Smooth muscle cell (in vitro differentiated cells): Measurements from ENCODE around the gene P2RX1. TPM values are rescaled to one million over a fixed set of nuclear protein-coding genes. Genes with fewer than 3 reads are reported as not detected.

Experiments
- DNase-seq: peaks from one replicate; lab custom pipeline; 2025; ENCODE audit not compliant: unreplicated experiment; lab: John Stamatoyannopoulos, UW
- H2AFZ ChIP-seq: fragments of 200-600 bp; sonication (generic); 2 replicates; pipeline ENCODE4 v1.6.0; 2016; ENCODE audit warnings: antibody characterized with exemption, low read depth, mild to moderate bottlenecking
- H3F3A ChIP-seq: fragments of 200-600 bp; sonication (generic); 2 replicates; pipeline ENCODE4 v1.6.0; 2017; ENCODE audit warnings: antibody characterized with exemption, low read depth
- H3K27ac ChIP-seq: fragments of 200-600 bp; sonication (generic); 2 replicates; pipeline ENCODE4 v1.5.1; 2016; ENCODE audit warnings: low read depth, mild to moderate bottlenecking
- H3K27me3 ChIP-seq: fragments of 200-600 bp; sonication (generic); 2 replicates; pipeline ENCODE4 v1.6.1; 2016; ENCODE audit warnings: low read depth, mild to moderate bottlenecking
- H3K36me3 ChIP-seq: fragments of 200-600 bp; sonication (generic); 2 replicates; pipeline ENCODE4 v1.5.1; 2016; ENCODE audit warnings: low read depth
- H3K4me1 ChIP-seq: fragments of 200-600 bp; sonication (generic); 2 replicates; pipeline ENCODE4 v1.5.1; 2016; ENCODE audit warnings: low read depth
- H3K4me2 ChIP-seq: fragments of 200-600 bp; sonication (generic); 2 replicates; pipeline ENCODE4 v1.6.0; 2016; ENCODE audit warnings: mild to moderate bottlenecking
- H3K4me3 ChIP-seq: fragments of 200-600 bp; sonication (generic); 2 replicates; pipeline ENCODE4 v1.5.1; 2016; ENCODE audit warnings: mild to moderate bottlenecking
- H3K79me2 ChIP-seq: fragments of 200-600 bp; sonication (generic); 2 replicates; pipeline ENCODE4 v1.6.0; 2016; ENCODE audit warnings: low read depth, mild to moderate bottlenecking
- H3K9ac ChIP-seq: fragments of 200-600 bp; sonication (generic); 2 replicates; pipeline ENCODE4 v1.6.0; 2016; ENCODE audit warnings: low read depth
- H3K9me3 ChIP-seq: fragments of 200-600 bp; sonication (generic); replicated peaks from 2 replicates; pipeline ENCODE4 v1.5.1; 2016; ENCODE audit warnings: low read depth
- H4K20me1 ChIP-seq: fragments of 200-600 bp; sonication (generic); 2 replicates; pipeline ENCODE4 v1.6.0; 2016; ENCODE audit warnings: low read depth
- CTCF ChIP-seq: fragments of 200-600 bp; sonication (generic); IDR thresholded peaks from 2 replicates; pipeline ENCODE4 v1.5.1; 2017; ENCODE audit warnings: borderline replicate concordance, mild to moderate bottlenecking, antibody characterized with exemption; ENCODE audit not compliant: insufficient read depth, poor library complexity, severe bottlenecking
- WGBS: methylation state at CpG from one replicate; pipeline ENCODE4 v1.1.7; 2016; ENCODE audit warnings: low lambda C conversion rate; 5-methylcytosine and 5-hydroxymethylcytosine counted together
- polyA plus RNA-seq: library from polyadenylated mRNA; unstranded; fragments of >200 nt; fragmentation: Nextera tagmentation; extraction: Ambion mirVana; gene quantifications from 2 replicates; pipeline ENCODE4 v1.2.1, GENCODE V29; 2016
- total RNA-seq: library from RNA; depleted of rRNA; stranded (reverse); fragments of >200 nt; gene quantifications from 2 replicates; pipeline ENCODE4 v1.2.3, GENCODE V29; 2014

P2RX1 gene
- total and polyA plus RNA-seq, 2 experiments from 2014 or later = 1.3 to 3.2 TPM

GRCh38 chr17:3961564-3962047 is 45.3 kb upstream of the P2RX1 start:
- Histone ChIP-seq H3K4me1 (peaks cover 10% of the 10 kb centered on the region), H3K79me2 (no peaks in the 10 kb centered on the region), H3K9ac (no peak overlapping the region), H4K20me1 (no peaks in the 10 kb centered on the region), H3K4me3 (no peak overlapping the region), H3F3A (no peaks in the 10 kb centered on the region), H2AFZ (no peak overlapping the region), H3K4me2 (no peak overlapping the region), H3K27me3 (peaks cover 41% of the 10 kb centered on the region), H3K27ac (no peak overlapping the region), H3K36me3 (no peaks in the 10 kb centered on the region), H3K9me3 (no peaks in the 10 kb centered on the region)
- no peak for TF ChIP-seq CTCF
- no peak for DNase-seq
- WGBS = 77% methylated on average over 5 of the region's 5 CpGs

- DNase-seq = no peak
- no peaks in the 10 kb centered on the region for H3K36me3 ChIP-seq
- H3K9me3 ChIP-seq = no peaks in the 10 kb centered on the region
- H2AFZ ChIP-seq = no peak overlapping the region
- H4K20me1 ChIP-seq = no peaks in the 10 kb centered on the region
- no peak overlapping the region for H3K4me2 ChIP-seq
- TF ChIP-seq CTCF = no peak
- H3K9ac ChIP-seq = no peak overlapping the region
- H3K27me3 ChIP-seq = peaks cover 41% of the 10 kb centered on the region
- no peak overlapping the region for H3K27ac ChIP-seq
- no peaks in the 10 kb centered on the region for H3F3A ChIP-seq
- peaks cover 10% of the 10 kb centered on the region for H3K4me1 ChIP-seq
- WGBS = 86% methylated on average over 14 of the region's 14 CpGs
- H3K4me3 ChIP-seq = no peak overlapping the region
- no peaks in the 10 kb centered on the region for H3K79me2 ChIP-seq
Measured at GRCh38 chr17:3960764-3961163, 44.5 kb upstream of the P2RX1 start.

- H3K36me3 ChIP-seq = no peaks in the 10 kb centered on the region
- peaks cover 4% of the 10 kb centered on the region for H3K4me1 ChIP-seq
- H3K9me3 ChIP-seq = no peaks in the 10 kb centered on the region
- no peak overlapping the region for H2AFZ ChIP-seq
- 94% methylated on average over 14 of the region's 14 CpGs for WGBS
- no peak overlapping the region for H3K4me2 ChIP-seq
- no peak for DNase-seq
- no peaks in the 10 kb centered on the region for H3K79me2 ChIP-seq
- H3F3A ChIP-seq = no peaks in the 10 kb centered on the region
- H3K4me3 ChIP-seq = no peak overlapping the region
- peaks cover 37% of the 10 kb centered on the region for H3K27me3 ChIP-seq
- no peaks in the 10 kb centered on the region for H4K20me1 ChIP-seq
- TF ChIP-seq CTCF = no peak
- no peak overlapping the region for H3K9ac ChIP-seq
- no peak overlapping the region for H3K27ac ChIP-seq
Measured at GRCh38 chr17:3959921-3960601, 43.8 kb upstream of the P2RX1 start.

GRCh38 chr17:3959295-3959899 is 43.1 kb upstream of the P2RX1 start:
- no peak overlapping the region for H2AFZ ChIP-seq
- H3K36me3 ChIP-seq = no peaks in the 10 kb centered on the region
- WGBS = 68% methylated on average over 15 of the region's 15 CpGs
- TF ChIP-seq CTCF = no peak
- H3K4me3 ChIP-seq = no peak overlapping the region
- no peaks in the 10 kb centered on the region for H3K79me2 ChIP-seq
- no peak overlapping the region for H3K9ac ChIP-seq
- H3K4me2 ChIP-seq = no peak overlapping the region
- no peaks in the 10 kb centered on the region for H3K4me1 ChIP-seq
- H3F3A ChIP-seq = no peaks in the 10 kb centered on the region
- H3K9me3 ChIP-seq = no peaks in the 10 kb centered on the region
- no peak overlapping the region for H3K27ac ChIP-seq
- no peak for DNase-seq
- no peaks in the 10 kb centered on the region for H4K20me1 ChIP-seq
- peaks cover 30% of the 10 kb centered on the region for H3K27me3 ChIP-seq
